Keratinocyte (primary cell): ENCODE results near the gene ARHGAP45. TPM values are rescaled to one million over a fixed set of nuclear protein-coding genes. Genes with fewer than 3 reads are reported as not detected.

Source experiments
- DNase-seq: peaks from one replicate; pipeline ENCODE4 v3.0.0-alpha.2; 2011; ENCODE audit warnings: low read depth, missing footprints, low spot score
- FAIRE-seq: peaks from 2 replicates; lab custom pipeline; 2011; peaks lifted over from hg19 to GRCh38; lab: Jason Lieb, UNC
- H2AFZ ChIP-seq: 2 replicates; pipeline ENCODE4 v1.6.0; 2012; ENCODE audit warnings: low read length, control low read depth, inconsistent platforms; ENCODE audit not compliant: control insufficient read depth
- H3K27ac ChIP-seq: 2 replicates; pipeline ENCODE4 v1.5.1; 2011; ENCODE audit warnings: low read length; ENCODE audit not compliant: control insufficient read depth, insufficient read depth
- H3K27me3 ChIP-seq: 3 replicates; pipeline ENCODE4 v1.6.0; 2011; ENCODE audit warnings: low read length; ENCODE audit not compliant: control insufficient read depth, insufficient read depth; ENCODE audit errors: extremely low read depth
- H3K36me3 ChIP-seq, 2 experiments: 2 replicates in 1 of 2; 3 replicates in 1 of 2; pipeline ENCODE4 v1.5.1; 2011; ENCODE audit warnings: low read length in 2 of 2, mild to moderate bottlenecking in 1 of 2; ENCODE audit not compliant: control insufficient read depth in 2 of 2, insufficient read depth in 2 of 2; ENCODE audit errors: extremely low read depth in 1 of 2
- H3K4me1 ChIP-seq: 3 replicates; pipeline ENCODE4 v1.5.1; 2011; ENCODE audit warnings: low read length; ENCODE audit not compliant: control insufficient read depth, insufficient read depth; ENCODE audit errors: extremely low read depth
- H3K4me2 ChIP-seq: 3 replicates; pipeline ENCODE4 v1.6.0; 2011; ENCODE audit warnings: low read depth, low read length; ENCODE audit not compliant: control insufficient read depth, insufficient read depth; ENCODE audit errors: extremely low read depth
- H3K4me3 ChIP-seq, 3 experiments: fragments of 200-600 bp in 1 of 3; sonication (generic) in 1 of 3; 2 replicates in 2 of 3; 3 replicates in 1 of 3; pipeline ENCODE4 v1.5.1; 2011 to 2016; ENCODE audit warnings: low read length in 3 of 3, mild to moderate bottlenecking in 3 of 3, control low read depth in 2 of 3, inconsistent platforms in 1 of 3, low read depth in 1 of 3, mixed read lengths in 1 of 3, mixed run types in 1 of 3, moderate library complexity in 1 of 3; ENCODE audit not compliant: control insufficient read depth in 2 of 3, insufficient read depth in 2 of 3; ENCODE audit errors: extremely low read depth in 1 of 3
- H3K79me2 ChIP-seq: 2 replicates; pipeline ENCODE4 v1.6.0; 2012; ENCODE audit warnings: low read length; ENCODE audit not compliant: control insufficient read depth, insufficient read depth
- H3K9ac ChIP-seq: 3 replicates; pipeline ENCODE4 v1.6.0; 2011; ENCODE audit warnings: low read length; ENCODE audit not compliant: control insufficient read depth, insufficient read depth; ENCODE audit errors: extremely low read depth
- H3K9me1 ChIP-seq: 3 replicates; pipeline ENCODE4 v1.6.0; 2011; ENCODE audit warnings: low read length; ENCODE audit not compliant: control insufficient read depth, insufficient read depth; ENCODE audit errors: extremely low read depth
- H3K9me3 ChIP-seq: 2 replicates; pipeline ENCODE4 v1.5.1; 2012; ENCODE audit warnings: low read depth, low read length; ENCODE audit not compliant: control insufficient read depth
- H4K20me1 ChIP-seq: 3 replicates; pipeline ENCODE4 v1.6.0; 2011; ENCODE audit warnings: low read length; ENCODE audit not compliant: control insufficient read depth, insufficient read depth; ENCODE audit errors: extremely low read depth
- CTCF ChIP-seq, 3 experiments: IDR thresholded peaks in 1 of 3; conservative IDR thresholded peaks in 1 of 3; optimal IDR thresholded peaks in 1 of 3; 2 replicates in 2 of 3; 3 replicates in 1 of 3; pipeline versions ENCODE3 to v1.5.1; 2011; ENCODE audit warnings: low read length in 3 of 3, mild to moderate bottlenecking in 3 of 3, moderate library complexity in 2 of 3, control low read depth in 1 of 3, inconsistent platforms in 1 of 3; ENCODE audit not compliant: insufficient read depth in 2 of 3; ENCODE audit errors: extremely low read depth in 1 of 3
- EZH2 ChIP-seq: IDR thresholded peaks from one replicate; pipeline ENCODE4 v1.6.1; 2012; ENCODE audit warnings: inconsistent platforms, mild to moderate bottlenecking, low read length, moderate library complexity
- dilution Hi-C: fragments of 300-500 bp; cut with MboI; formaldehyde crosslinking; loops from one replicate; pipeline ENCODE4 v1.7.0; 2020; ENCODE audit warnings: low sequenced_read_pairs; ENCODE audit not compliant: extremely low pct_ligation_motif_present
- polyA plus RNA-seq, 5 experiments: library from polyadenylated mRNA; depleted of rRNA in 3 of 5; stranded (reverse) in 3 of 5; stranded (forward) in 1 of 5; unstranded in 1 of 5; fragments of >200 nt; gene quantifications; 1 replicate in 1 of 5; 2 replicates in 3 of 5; 3 replicates in 1 of 5; pipeline versions ENCODE4 v1.2.1 to v1.2.3, GENCODE V29; 2011 to 2012; ENCODE audit warnings: missing spikeins in 2 of 5, low read depth in 1 of 5, low replicate concordance in 1 of 5

ARHGAP45 gene
- polyA plus RNA-seq, 1 donor (not counting 4 experiments of a cell fraction or from before 2014, with no cell fraction given), result 0.56 TPM

GRCh38 chr19:1065606-1066109, 1.3 kb upstream of the ARHGAP45 start:
- no peak for DNase-seq
- Histone ChIP-seq H3K9me1 (no peaks in the 10 kb centered on the region), H3K27ac (no peak overlapping the region), H3K9me3 (no peaks in the 10 kb centered on the region), H3K27me3 (peaks cover 12% of the 10 kb centered on the region), H4K20me1 (no peaks in the 10 kb centered on the region), H3K4me1 (peaks cover 24% of the 10 kb centered on the region), H3K79me2 (no peaks in the 10 kb centered on the region), H3K4me2 (no peak overlapping the region), H2AFZ (no peak overlapping the region), H3K4me3 (no peak overlapping the region), H3K9ac (no peak overlapping the region), H3K36me3 (peaks cover 0 to 5% of the 10 kb centered on the region in 2 experiments)
- FAIRE-seq, result peak; percentile 57
- dilution Hi-C loops, result no loop called here
- TF ChIP-seq EZH2 (no peak), CTCF (optimal IDR thresholded peaks at IDR 0.05 in 1 of 3, IDR thresholded peaks at IDR 0.05 in 1 of 3, conservative IDR thresholded peaks at IDR 0.05 in 1 of 3; ENCODE audit: extremely low read depth in 1 of 3, insufficient read depth in 2 of 3, low read length in 3 of 3) (no peak)

- TF ChIP-seq EZH2, result no peak
- TF ChIP-seq CTCF (optimal IDR thresholded peaks at IDR 0.05 in 1 of 3, IDR thresholded peaks at IDR 0.05 in 1 of 3, conservative IDR thresholded peaks at IDR 0.05 in 1 of 3; ENCODE audit: extremely low read depth in 1 of 3, insufficient read depth in 2 of 3, low read length in 3 of 3), result no peak
- Histone ChIP-seq H3K79me2 (no peaks in the 10 kb centered on the region), H3K4me1 (peaks cover 24% of the 10 kb centered on the region), H3K9ac (no peak overlapping the region), H3K36me3 (peaks cover 0 to 5% of the 10 kb centered on the region in 2 experiments), H3K9me1 (no peaks in the 10 kb centered on the region), H3K27me3 (peaks cover 17% of the 10 kb centered on the region), H3K4me3 (no peak overlapping the region), H3K4me2 (peak overlapping the region; percentile 62), H3K9me3 (no peaks in the 10 kb centered on the region), H3K27ac (no peak overlapping the region), H4K20me1 (no peaks in the 10 kb centered on the region), H2AFZ (no peak overlapping the region)
- no peak for FAIRE-seq
- DNase-seq, result no peak
- dilution Hi-C loops, result no loop called here
These were observed 668 bp upstream of the ARHGAP45 start for GRCh38 chr19:1066251-1066747.
